GM12874 (cell line): ENCODE measurements around the gene FAM237B.

Experiments used
- TF ChIP-seq, protein P1 (sequence below): IDR thresholded peaks from 2 replicates; pipeline ENCODE4 v1.5.1; 2011; ENCODE audit warnings: low read depth, mild to moderate bottlenecking, control low read depth, low read length, moderate library complexity; ENCODE audit not compliant: insufficient read depth

The FAM237B gene

DNA sequence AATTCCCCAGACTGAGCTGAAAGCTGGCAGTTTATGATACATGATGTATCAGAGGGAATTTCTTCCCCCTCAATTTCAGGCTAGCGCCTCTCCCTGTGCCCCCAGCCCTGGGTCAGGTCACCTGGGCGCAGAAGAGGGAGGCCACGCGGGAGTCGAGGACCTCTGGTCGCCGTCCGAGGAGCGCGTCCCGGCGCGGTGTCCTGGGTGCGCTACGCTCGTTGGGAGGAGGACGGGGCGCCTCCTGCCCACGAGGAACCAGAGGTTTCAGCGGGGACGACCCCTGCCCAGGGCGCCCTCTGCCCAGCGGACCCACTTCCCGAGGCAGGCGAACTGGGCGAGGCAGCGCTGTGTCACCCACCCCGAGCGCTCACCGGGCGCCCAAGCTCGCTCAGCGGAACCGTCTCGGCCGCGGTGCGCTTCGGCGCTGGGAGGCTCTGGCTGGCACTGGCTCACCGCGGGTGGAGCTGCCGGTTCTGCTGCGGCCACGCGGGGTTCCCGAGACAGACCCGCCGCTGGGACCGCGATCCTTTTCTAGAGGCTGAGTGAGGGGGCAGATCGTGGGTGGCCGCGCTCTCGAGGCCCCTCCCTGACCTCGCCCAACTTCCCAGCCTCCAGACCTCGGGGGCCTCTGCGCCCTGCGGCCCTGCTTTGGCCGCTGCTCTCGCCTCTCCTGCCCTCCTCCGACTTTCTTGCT is at the start of gene FAM237B:
TSS of gene FAM237B (minus strand) at position 504 of the 694 bp plus-strand sequence. CDS start 1,556 bp downstream, outside the sequence.
- TF ChIP-seq, protein P1, sequence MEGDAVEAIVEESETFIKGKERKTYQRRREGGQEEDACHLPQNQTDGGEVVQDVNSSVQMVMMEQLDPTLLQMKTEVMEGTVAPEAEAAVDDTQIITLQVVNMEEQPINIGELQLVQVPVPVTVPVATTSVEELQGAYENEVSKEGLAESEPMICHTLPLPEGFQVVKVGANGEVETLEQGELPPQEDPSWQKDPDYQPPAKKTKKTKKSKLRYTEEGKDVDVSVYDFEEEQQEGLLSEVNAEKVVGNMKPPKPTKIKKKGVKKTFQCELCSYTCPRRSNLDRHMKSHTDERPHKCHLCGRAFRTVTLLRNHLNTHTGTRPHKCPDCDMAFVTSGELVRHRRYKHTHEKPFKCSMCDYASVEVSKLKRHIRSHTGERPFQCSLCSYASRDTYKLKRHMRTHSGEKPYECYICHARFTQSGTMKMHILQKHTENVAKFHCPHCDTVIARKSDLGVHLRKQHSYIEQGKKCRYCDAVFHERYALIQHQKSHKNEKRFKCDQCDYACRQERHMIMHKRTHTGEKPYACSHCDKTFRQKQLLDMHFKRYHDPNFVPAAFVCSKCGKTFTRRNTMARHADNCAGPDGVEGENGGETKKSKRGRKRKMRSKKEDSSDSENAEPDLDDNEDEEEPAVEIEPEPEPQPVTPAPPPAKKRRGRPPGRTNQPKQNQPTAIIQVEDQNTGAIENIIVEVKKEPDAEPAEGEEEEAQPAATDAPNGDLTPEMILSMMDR = no peak

DNA sequence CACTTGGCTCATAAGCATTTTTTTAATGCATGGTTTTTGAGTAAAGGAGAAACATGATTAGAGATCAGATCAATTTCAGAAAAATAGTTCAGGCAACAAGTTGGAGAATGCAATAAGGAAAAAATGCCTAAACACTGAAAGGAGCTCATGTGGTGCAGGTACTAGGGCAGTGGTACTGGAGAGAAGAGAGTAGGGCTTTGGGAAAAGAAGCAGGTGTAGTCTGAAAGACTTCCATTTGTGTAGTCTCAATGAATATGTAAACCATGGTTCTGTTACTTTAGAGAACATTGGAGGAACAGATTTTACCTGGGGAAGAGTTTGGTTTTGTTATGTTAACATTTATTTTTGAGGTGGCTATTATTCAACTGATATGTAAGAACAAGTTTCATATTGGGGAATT is 30.9 kb upstream of the FAM237B start:
- TF ChIP-seq, protein P1 = no peak

DNA sequence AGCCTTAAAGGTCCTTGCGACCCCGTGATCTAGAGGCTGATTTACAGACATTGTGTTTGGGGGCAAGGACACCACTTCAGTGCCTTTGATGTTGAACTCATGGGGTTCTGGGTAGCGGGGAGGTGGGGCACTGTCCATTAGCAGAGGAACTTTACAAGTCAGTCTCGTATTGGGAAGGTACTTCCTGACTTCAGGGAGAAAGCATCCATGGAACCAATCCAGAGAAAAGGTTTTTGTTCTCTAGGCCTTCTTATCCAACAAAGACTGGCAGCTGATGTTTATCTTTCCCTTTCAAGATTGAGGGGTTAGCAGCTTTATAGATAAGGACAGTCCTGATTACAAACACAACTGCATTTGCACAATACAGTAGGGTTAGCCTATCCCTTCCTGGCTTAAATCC is 28.2 kb upstream of the FAM237B start:
- TF ChIP-seq, protein P1 = no peak

- TF ChIP-seq, protein P1 = no peak
Measured at GRCh38 chr7:90347759-90348158, 26.7 kb upstream of the FAM237B start.

GRCh38 chr7:90346336-90347125 is 25.4 kb upstream of the FAM237B start, which contains the start of gene GTPBP10:
GTPBP10 (plus strand) TSS chr7:90346716; CDS start chr7:90346742, 26 bp downstream.
- TF ChIP-seq, protein P1 = peak; percentile 76

GRCh38 chr7:90345595-90346335 is 24.7 kb upstream of the FAM237B start:
- TF ChIP-seq, protein P1 = no peak

- TF ChIP-seq, protein P1 = no peak
Measured at GRCh38 chr7:90345016-90345415, 23.9 kb upstream of the FAM237B start.
